ENCODE data around the gene PIBF1. TPM values are rescaled to one million over a fixed set of nuclear protein-coding genes. Genes with fewer than 3 reads are reported as not detected.
A peak's percentile ranks its signal among the peaks of the same experiment; 100 is the strongest.

PIBF1 gene
- 10 to 100 TPM in 3 of 4 donors, 1 to 10 TPM in 1; 9.9 to 18.9 (median 11.7) TPM for total RNA-seq

- Histone ChIP-seq H3K9me3 (no peaks in the 10 kb centered on the region), H3K4me3 (peak within 1 kb of the TSS; percentile 82), H3K4me1 (peaks cover 39% of the 10 kb centered on the region), H3K27me3 (no peaks in the 10 kb centered on the region), H3K27ac (peak within 1 kb of the TSS; percentile 88), H3K36me3 (peaks cover 23% of the 10 kb centered on the region)
- 0% methylated on average over 50 of the region's 81 CpGs for WGBS
- peak; percentile 98 to 99 for DNase-seq (ENCODE audit: low spot score in 2 of 2)
- TF ChIP-seq EP300 (IDR thresholded peaks at IDR 0.05) (no peak), CTCF (IDR thresholded peaks at IDR 0.05) (no peak), POLR2A (IDR thresholded peaks at IDR 0.05) (peak; percentile 20 to 73), POLR2AphosphoS5 (IDR thresholded peaks at IDR 0.05) (peak; percentile 39 to 71 (median 69))
These were observed at the start of gene PIBF1, which contains the start of gene DIS3 for GRCh38 chr13:72781451-72782439. PIBF1 (plus strand) TSS chr13:72782133; CDS start chr13:72783470, 1,337 bp downstream. DIS3 (minus strand) TSS chr13:72781900; CDS start chr13:72781832, 68 bp downstream.

GRCh38 chr13:72737033-72737432 lies 44.9 kb upstream of the PIBF1 start:
- no peaks in the 10 kb centered on the region for H3K4me1 ChIP-seq
- H3K4me3 ChIP-seq = no peak overlapping the region
- H3K9me3 ChIP-seq = no peaks in the 10 kb centered on the region
- DNase-seq (ENCODE audit: low spot score in 2 of 2) = no peak
- H3K27me3 ChIP-seq = no peaks in the 10 kb centered on the region
- peaks cover 23% of the 10 kb centered on the region for H3K36me3 ChIP-seq
- no peak for TF ChIP-seq EP300 (IDR thresholded peaks at IDR 0.05)
- no peak for TF ChIP-seq POLR2A (IDR thresholded peaks at IDR 0.05)
- no peak for TF ChIP-seq CTCF (IDR thresholded peaks at IDR 0.05)
- TF ChIP-seq POLR2AphosphoS5 (IDR thresholded peaks at IDR 0.05) = no peak
- H3K27ac ChIP-seq = no peak overlapping the region
- 80% methylated on average over 3 of the region's 3 CpGs for WGBS

GRCh38 chr13:72740015-72740414 lies 41.9 kb upstream of the PIBF1 start:
- H3K9me3 ChIP-seq = no peaks in the 10 kb centered on the region
- H3K27ac ChIP-seq = no peak overlapping the region
- no peak for TF ChIP-seq POLR2A (IDR thresholded peaks at IDR 0.05)
- TF ChIP-seq CTCF (IDR thresholded peaks at IDR 0.05) = no peak
- TF ChIP-seq EP300 (IDR thresholded peaks at IDR 0.05) = no peak
- TF ChIP-seq POLR2AphosphoS5 (IDR thresholded peaks at IDR 0.05) = no peak
- 100% methylated on average over 1 of the region's 1 CpG for WGBS
- H3K36me3 ChIP-seq = peaks cover 28% of the 10 kb centered on the region
- no peaks in the 10 kb centered on the region for H3K27me3 ChIP-seq
- H3K4me3 ChIP-seq = no peak overlapping the region
- DNase-seq (ENCODE audit: low spot score in 2 of 2) = no peak
- H3K4me1 ChIP-seq = no peaks in the 10 kb centered on the region

GRCh38 chr13:72745260-72745659 lies 36.7 kb upstream of the PIBF1 start:
- Histone ChIP-seq H3K27ac (no peak overlapping the region), H3K4me1 (no peaks in the 10 kb centered on the region), H3K4me3 (no peak overlapping the region), H3K9me3 (no peaks in the 10 kb centered on the region), H3K36me3 (peaks cover 41% of the 10 kb centered on the region), H3K27me3 (no peaks in the 10 kb centered on the region)
- no peak for DNase-seq (ENCODE audit: low spot score in 2 of 2)
- WGBS = 83% methylated on average over 1 of the region's 1 CpG
- TF ChIP-seq POLR2A (IDR thresholded peaks at IDR 0.05) (no peak), POLR2AphosphoS5 (IDR thresholded peaks at IDR 0.05) (no peak), EP300 (IDR thresholded peaks at IDR 0.05) (no peak), CTCF (IDR thresholded peaks at IDR 0.05) (no peak)

- no peak overlapping the region for H3K27ac ChIP-seq
- no peak for DNase-seq (ENCODE audit: low spot score in 2 of 2)
- H3K36me3 ChIP-seq = peaks cover 61% of the 10 kb centered on the region
- no peaks in the 10 kb centered on the region for H3K9me3 ChIP-seq
- H3K27me3 ChIP-seq = no peaks in the 10 kb centered on the region
- no peak overlapping the region for H3K4me3 ChIP-seq
- no peaks in the 10 kb centered on the region for H3K4me1 ChIP-seq
- TF ChIP-seq CTCF (IDR thresholded peaks at IDR 0.05) (no peak), EP300 (IDR thresholded peaks at IDR 0.05) (no peak), POLR2A (IDR thresholded peaks at IDR 0.05) (no peak), POLR2AphosphoS5 (IDR thresholded peaks at IDR 0.05) (no peak)
These were observed 30.7 kb upstream of the PIBF1 start for GRCh38 chr13:72751220-72751619.

Data from suprapubic skin (tissue), 4 donors.